T-helper 1 cell treated with Interleukin-12 subunit alpha and Interleukin-12 subunit beta and Interleukin-4 antibody, amounts not matched to agents 30 μg/mL and 1 μg/mL, for 36 hours (primary cell): ENCODE data around the gene CNTLN.
"Not testable (repeated sequence)": the region's sequence is repeated elsewhere in the genome, so short reads cannot be mapped to it uniquely, and the experiment has no call there.

Experiments
- H3K27ac Mint-ChIP-seq: one replicate; pipeline ENCODE4 v1.8.0; 2021; ENCODE audit warnings: mild to moderate bottlenecking, mixed read lengths
- H3K27me3 Mint-ChIP-seq: one replicate; pipeline ENCODE4 v1.8.0; 2021; ENCODE audit warnings: low read depth, mixed read lengths
- H3K36me3 Mint-ChIP-seq: one replicate; pipeline ENCODE4 v1.8.0; 2021; ENCODE audit warnings: low read depth, mixed read lengths
- H3K4me1 Mint-ChIP-seq: one replicate; pipeline ENCODE4 v1.8.0; 2021; ENCODE audit warnings: low read depth, mixed read lengths
- H3K4me3 Mint-ChIP-seq: one replicate; pipeline ENCODE4 v1.8.0; 2021; ENCODE audit warnings: mild to moderate bottlenecking, moderate library complexity, mixed read lengths
- H3K9me3 Mint-ChIP-seq: one replicate; pipeline ENCODE4 v1.8.0; 2021; ENCODE audit warnings: mixed read lengths

Gene CNTLN

DNA sequence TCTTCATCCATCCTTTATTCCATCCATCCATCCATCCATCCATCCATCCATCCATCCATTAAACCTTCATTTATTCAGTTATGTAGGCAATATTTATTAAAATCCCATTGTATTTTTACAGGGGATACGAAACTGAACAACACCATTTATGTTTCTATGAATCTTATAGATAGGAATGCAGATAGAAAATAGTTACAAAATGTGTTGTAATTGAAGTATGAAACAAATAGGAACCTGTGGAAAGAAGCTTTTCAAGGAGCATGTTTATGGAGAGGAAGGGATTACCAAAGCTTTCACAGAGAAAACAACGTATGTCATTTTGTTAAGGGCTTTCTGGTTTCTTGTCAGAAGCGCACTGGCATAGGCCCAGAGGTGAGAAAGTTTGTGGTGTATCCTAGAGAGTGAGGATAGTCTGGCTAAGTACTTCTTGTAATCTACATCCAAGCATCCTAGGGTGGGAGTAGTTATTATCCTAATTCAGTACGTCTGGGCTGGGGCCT lies 184.0 kb downstream of the CNTLN start:
- H3K27ac Mint-ChIP-seq: no peak overlapping the region
- no peaks in the 10 kb centered on the region for H3K36me3 Mint-ChIP-seq
- no peak overlapping the region for H3K4me3 Mint-ChIP-seq
- H3K4me1 Mint-ChIP-seq: no peaks in the 10 kb centered on the region
- H3K27me3 Mint-ChIP-seq: no peaks in the 10 kb centered on the region
- no peaks in the 10 kb centered on the region for H3K9me3 Mint-ChIP-seq

GRCh38 chr9:17319864-17320263 lies 185.0 kb downstream of the CNTLN start:
- H3K9me3 Mint-ChIP-seq: no peaks in the 10 kb centered on the region
- H3K4me1 Mint-ChIP-seq: no peaks in the 10 kb centered on the region
- H3K4me3 Mint-ChIP-seq: no peak overlapping the region
- no peaks in the 10 kb centered on the region for H3K27me3 Mint-ChIP-seq
- H3K27ac Mint-ChIP-seq: no peak overlapping the region
- no peaks in the 10 kb centered on the region for H3K36me3 Mint-ChIP-seq

DNA sequence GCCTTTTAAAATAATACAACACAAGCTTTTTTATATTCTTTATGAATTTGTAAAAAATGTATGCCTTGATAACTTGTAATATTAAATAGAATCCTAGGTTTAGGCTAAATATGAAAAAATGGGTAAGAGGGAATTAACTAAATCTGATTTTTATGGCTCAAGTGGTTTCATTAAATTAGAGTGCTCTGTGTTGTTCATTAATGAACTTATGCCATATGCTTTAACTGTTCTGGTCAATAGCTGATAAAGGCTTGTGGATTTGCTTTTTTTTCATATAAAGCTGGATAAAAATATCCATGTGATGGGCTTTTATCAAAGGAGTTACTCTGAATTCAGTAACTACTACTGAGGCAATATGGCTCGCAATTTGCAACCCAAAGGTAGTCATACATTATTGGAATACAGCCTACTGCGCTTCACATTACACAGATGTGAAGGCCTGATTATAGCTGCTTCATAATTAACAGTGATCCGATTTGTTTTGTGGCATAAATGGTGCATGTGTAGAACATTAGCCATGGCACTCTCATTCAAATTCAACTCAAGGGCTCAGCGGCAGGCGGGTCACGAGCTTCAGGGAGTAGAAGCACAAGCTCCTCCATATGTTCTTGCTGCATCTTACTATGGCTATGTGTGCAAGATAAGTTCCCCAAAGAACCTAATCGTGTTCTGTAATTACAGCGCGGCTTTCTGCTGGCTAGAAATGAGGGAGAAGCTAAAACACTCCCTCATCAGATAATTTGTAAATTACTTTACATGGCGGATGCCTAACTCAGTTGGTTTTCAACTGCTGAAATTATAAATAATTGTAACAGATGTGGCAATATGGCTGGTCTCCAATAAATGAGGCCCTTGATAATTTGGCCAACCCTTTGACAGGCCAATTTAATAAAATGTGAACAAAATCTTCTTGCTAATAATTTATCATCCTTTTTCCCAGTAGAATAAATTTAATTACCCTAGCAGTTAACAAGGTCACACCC lies 188.3 kb downstream of the CNTLN start:
- Mint-ChIP-seq H3K36me3 (no peaks in the 10 kb centered on the region), H3K27ac (no peak overlapping the region), H3K4me1 (no peaks in the 10 kb centered on the region), H3K9me3 (no peaks in the 10 kb centered on the region), H3K27me3 (no peaks in the 10 kb centered on the region), H3K4me3 (no peak overlapping the region)

DNA sequence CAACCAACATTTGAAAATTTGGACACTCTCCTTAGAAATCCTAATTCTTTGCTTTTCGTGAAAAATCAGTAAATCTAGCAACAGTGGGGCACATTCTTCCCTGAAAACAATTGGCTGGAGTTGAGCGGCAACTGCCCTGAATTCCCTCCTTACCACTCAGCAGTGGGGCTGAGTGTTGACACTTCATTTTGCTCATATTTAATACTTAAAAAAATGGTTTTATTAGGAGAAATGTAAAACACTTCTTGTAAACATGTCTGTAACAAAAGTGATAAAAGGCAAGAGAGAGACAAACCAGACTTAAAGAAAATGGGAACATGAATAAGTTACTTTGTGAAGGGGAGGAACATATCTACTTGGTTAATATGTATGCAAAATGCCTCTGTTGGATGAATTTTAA lies 193.5 kb downstream of the CNTLN start:
- Mint-ChIP-seq H3K36me3 (no peaks in the 10 kb centered on the region), H3K27ac (no peak overlapping the region), H3K27me3 (no peaks in the 10 kb centered on the region), H3K4me1 (no peaks in the 10 kb centered on the region), H3K4me3 (no peak overlapping the region), H3K9me3 (no peaks in the 10 kb centered on the region)

DNA sequence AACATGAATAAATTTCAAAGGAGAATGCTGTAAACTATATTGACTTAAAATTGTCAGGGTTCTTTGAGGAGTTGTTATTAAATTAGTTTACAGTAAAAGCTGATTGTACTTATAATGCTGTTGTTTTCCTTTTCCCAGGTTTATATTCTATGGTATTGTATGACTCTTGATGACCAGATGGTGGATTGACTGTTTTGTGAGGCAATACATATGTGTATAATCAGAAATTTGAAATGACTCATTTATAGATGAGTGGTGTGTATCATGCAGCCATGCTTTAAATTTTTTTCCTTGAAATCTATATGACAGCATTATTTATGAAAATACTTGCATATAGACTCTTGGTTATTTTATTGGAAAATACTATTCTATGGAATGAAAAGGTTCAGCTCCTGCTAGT lies 195.3 kb downstream of the CNTLN start:
- Mint-ChIP-seq H3K4me1 (no peaks in the 10 kb centered on the region), H3K27me3 (no peaks in the 10 kb centered on the region), H3K4me3 (no peak overlapping the region), H3K9me3 (no peaks in the 10 kb centered on the region), H3K27ac (no peak overlapping the region), H3K36me3 (no peaks in the 10 kb centered on the region)

DNA sequence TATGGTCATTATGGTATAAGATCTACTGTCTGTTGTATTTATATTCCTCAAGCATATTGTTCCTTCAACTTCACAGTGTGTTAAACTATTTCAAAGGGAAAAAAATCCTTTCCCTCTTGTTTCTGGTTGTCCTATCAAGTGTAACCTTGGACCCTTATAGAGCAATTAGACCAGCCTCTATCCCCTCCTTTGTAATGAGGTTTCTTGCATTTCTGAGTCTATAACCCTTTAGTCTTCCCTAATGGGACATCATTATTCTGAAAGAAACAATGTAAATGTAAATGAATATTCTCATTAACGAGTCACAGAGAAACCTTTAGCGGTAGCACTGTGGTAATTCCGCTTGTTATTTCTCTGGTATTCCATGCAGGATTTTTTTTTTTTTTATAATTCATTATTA lies 197.3 kb downstream of the CNTLN start:
- Mint-ChIP-seq H3K4me1 (no peaks in the 10 kb centered on the region), H3K4me3 (no peak overlapping the region), H3K27me3 (no peaks in the 10 kb centered on the region), H3K36me3 (no peaks in the 10 kb centered on the region), H3K27ac (no peak overlapping the region), H3K9me3 (no peaks in the 10 kb centered on the region)

DNA sequence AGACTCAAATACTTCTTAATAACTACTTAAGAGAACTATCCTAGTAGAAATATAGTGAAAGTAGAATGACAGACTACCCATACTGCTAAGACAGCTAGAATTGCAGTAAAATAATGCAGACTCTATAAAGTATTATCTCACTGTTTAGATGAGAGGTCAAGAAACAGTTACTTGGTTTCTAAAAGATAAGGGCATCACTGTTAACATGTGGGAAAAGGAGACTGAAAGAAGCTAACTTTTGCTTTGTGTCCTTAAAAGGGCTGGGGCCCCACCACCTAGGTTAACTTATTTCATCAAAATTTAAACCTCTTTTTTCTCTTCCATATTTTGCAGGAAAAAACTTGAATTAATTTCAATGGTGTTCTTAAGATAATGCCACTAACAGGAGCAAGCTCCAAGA lies 204.3 kb downstream of the CNTLN start:
- H3K4me3 Mint-ChIP-seq: no peak overlapping the region
- H3K27me3 Mint-ChIP-seq: no peaks in the 10 kb centered on the region
- no peak overlapping the region for H3K27ac Mint-ChIP-seq
- no peaks in the 10 kb centered on the region for H3K4me1 Mint-ChIP-seq
- no peaks in the 10 kb centered on the region for H3K36me3 Mint-ChIP-seq
- no peaks in the 10 kb centered on the region for H3K9me3 Mint-ChIP-seq

DNA sequence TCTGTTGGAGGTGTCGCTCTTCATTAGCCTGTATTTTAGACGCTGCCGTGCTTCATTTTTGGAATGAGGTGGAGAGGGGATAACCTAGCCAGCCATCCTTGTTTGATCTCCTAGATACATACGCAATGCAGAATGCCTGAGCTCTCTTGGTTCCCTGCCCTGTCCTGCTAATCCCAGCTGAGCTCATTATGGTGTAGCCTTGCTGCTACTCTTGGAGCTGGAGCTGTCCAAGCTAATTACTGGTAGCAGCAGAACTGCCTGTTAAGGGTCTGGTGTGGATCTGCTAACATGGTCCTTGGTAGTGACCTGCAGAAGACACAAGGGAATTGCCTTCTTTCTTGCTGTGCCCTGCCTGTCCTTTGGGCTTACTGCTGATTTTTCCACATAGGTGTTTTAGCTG lies 207.9 kb downstream of the CNTLN start:
- no peak overlapping the region for H3K4me3 Mint-ChIP-seq
- H3K36me3 Mint-ChIP-seq: no peaks in the 10 kb centered on the region
- peaks cover 5% of the 10 kb centered on the region for H3K9me3 Mint-ChIP-seq
- H3K4me1 Mint-ChIP-seq: no peaks in the 10 kb centered on the region
- H3K27me3 Mint-ChIP-seq: no peaks in the 10 kb centered on the region
- H3K27ac Mint-ChIP-seq: no peak overlapping the region

GRCh38 chr9:17349831-17350230 lies 215.0 kb downstream of the CNTLN start:
- H3K27me3 Mint-ChIP-seq: no peaks in the 10 kb centered on the region
- peaks cover 5% of the 10 kb centered on the region for H3K9me3 Mint-ChIP-seq
- H3K4me1 Mint-ChIP-seq: no peaks in the 10 kb centered on the region
- no peaks in the 10 kb centered on the region for H3K36me3 Mint-ChIP-seq
- H3K27ac Mint-ChIP-seq: no peak overlapping the region
- no peak overlapping the region for H3K4me3 Mint-ChIP-seq

GRCh38 chr9:17354006-17354405 lies 219.2 kb downstream of the CNTLN start:
- H3K36me3 Mint-ChIP-seq, H3K27ac Mint-ChIP-seq, H3K27me3 Mint-ChIP-seq, H3K4me3 Mint-ChIP-seq, H3K4me1 Mint-ChIP-seq, H3K9me3 Mint-ChIP-seq: not testable (repeated sequence)

GRCh38 chr9:17361378-17361777 lies 226.5 kb downstream of the CNTLN start:
- Mint-ChIP-seq H3K27me3 (no peaks in the 10 kb centered on the region), H3K27ac (no peak overlapping the region), H3K4me3 (no peak overlapping the region), H3K9me3 (peaks cover 3% of the 10 kb centered on the region), H3K4me1 (no peaks in the 10 kb centered on the region), H3K36me3 (no peaks in the 10 kb centered on the region)

- Mint-ChIP-seq H3K36me3 (no peaks in the 10 kb centered on the region), H3K27ac (no peak overlapping the region)
These were observed 232.2 kb downstream of the CNTLN start for GRCh38 chr9:17367035-17367434.

DNA sequence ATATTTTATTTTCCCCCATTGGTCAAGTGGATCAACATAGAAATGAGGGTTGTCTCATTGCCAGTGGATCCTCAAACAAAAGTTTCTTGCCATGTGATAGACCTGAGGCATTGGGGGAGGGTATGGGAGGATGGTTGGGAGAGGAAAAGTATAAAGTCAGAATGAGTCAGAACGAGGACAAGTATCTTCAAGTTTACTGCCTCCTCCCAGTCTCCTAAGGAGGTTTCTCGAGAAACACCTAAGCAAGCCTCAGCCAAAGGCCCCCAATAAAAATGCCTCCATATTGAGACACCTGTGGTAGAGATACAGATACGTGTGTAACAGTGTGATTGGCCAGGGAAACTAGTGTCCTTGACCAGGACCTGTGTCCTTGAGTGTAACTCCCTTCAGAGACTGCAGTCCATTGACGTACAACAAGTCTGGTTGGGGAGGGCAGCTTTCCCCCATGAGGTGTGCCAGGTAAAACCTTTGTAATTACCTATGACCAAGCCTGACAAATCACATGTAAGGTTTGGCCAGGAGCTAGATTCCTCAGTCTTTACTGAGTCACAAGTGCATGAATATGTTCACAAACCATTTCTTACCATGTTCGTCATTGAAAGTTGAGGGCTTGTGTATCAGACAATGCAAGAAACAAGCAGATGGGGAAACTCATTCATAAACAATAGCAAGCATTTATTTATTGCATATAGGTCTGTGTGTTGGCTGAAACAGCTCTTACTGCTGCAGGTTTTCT lies 245.5 kb downstream of the CNTLN start:
- H3K27ac Mint-ChIP-seq: no peak overlapping the region
- peaks cover 7% of the 10 kb centered on the region for H3K9me3 Mint-ChIP-seq
- no peaks in the 10 kb centered on the region for H3K4me1 Mint-ChIP-seq
- no peak overlapping the region for H3K4me3 Mint-ChIP-seq
- no peaks in the 10 kb centered on the region for H3K27me3 Mint-ChIP-seq
- no peaks in the 10 kb centered on the region for H3K36me3 Mint-ChIP-seq

More at GRCh38 chr9:17367035-17367434, 232.2 kb downstream of the CNTLN start:
- H3K4me3 Mint-ChIP-seq: no peak overlapping the region
- H3K9me3 Mint-ChIP-seq: peaks cover 6% of the 10 kb centered on the region
- no peaks in the 10 kb centered on the region for H3K27me3 Mint-ChIP-seq
- no peaks in the 10 kb centered on the region for H3K4me1 Mint-ChIP-seq

DNA sequence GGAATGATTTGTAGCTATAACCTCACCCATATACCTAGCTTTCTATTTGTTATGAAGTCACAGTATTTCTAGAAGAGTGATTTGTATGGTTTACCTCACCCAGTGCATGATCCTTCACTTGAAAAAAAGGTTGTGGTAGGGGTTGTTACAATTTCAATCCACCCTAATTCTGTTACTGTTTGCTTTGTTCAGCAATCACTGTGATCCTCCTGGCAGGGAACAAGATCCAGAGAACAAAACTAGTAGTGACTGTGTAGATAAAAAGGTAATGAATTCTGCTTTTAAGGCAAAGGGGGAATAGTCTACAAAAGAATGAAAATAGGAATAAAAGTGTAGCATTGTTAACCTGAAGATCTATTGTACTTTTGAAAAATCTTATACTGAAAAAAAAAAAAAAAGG lies 252.7 kb downstream of the CNTLN start:
- H3K27me3 Mint-ChIP-seq: no peaks in the 10 kb centered on the region
- peaks cover 4% of the 10 kb centered on the region for H3K9me3 Mint-ChIP-seq
- H3K4me3 Mint-ChIP-seq: no peak overlapping the region
- H3K27ac Mint-ChIP-seq: no peak overlapping the region
- H3K4me1 Mint-ChIP-seq: no peaks in the 10 kb centered on the region
- no peaks in the 10 kb centered on the region for H3K36me3 Mint-ChIP-seq

- Mint-ChIP-seq H3K27me3 (no peaks in the 10 kb centered on the region), H3K27ac (no peak overlapping the region), H3K9me3 (peaks cover 4% of the 10 kb centered on the region), H3K36me3 (no peaks in the 10 kb centered on the region), H3K4me3 (no peak overlapping the region), H3K4me1 (no peaks in the 10 kb centered on the region)
These were observed 254.2 kb downstream of the CNTLN start for GRCh38 chr9:17389026-17389425.
